ENCODE measurements around the gene SERAC1.

DNA sequence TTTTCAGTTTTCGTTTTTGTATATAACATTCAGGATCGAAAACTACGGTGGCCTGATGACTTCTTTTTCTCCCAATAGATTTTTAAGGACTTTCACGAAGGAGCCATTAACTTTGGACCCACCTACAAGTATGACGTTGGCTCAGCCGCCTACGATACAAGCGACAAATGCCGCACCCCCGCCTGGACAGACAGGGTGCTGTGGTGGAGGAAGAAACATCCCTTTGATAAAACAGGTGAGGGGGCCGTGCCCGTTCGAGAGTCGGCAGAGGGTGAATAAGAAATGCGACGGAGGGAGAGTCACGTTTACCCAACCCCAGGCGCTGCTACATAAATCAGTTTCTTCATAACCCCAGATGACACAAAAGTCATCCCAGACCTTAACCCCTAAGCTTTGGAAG, 91.5 kb downstream of the SERAC1 start:
- TF ChIP-seq CTCF (IDR thresholded peaks at IDR 0.05) (no peak), POLR2AphosphoS5 (IDR thresholded peaks at IDR 0.05; ENCODE audit: insufficient read depth in 1 of 2, low read depth in 1 of 2) (no peak), POLR2A (IDR thresholded peaks at IDR 0.05) (no peak)
